A673 (cell line): Measurements from ENCODE around the gene CD9. TPM values are rescaled to one million over a fixed set of nuclear protein-coding genes. Genes with fewer than 3 reads are reported as not detected.

Source experiments
- Bru-seq: library from RNA; stranded (reverse); fragments of 400-500 nt; gene quantifications from one replicate; lab custom pipeline; 2021; lab: Mats Ljungman, UMichigan
- BruChase-seq, 2 experiments: library from RNA; stranded (reverse); fragments of 400-500 nt; gene quantifications; one replicate each; lab custom pipeline; 2021; lab: Mats Ljungman, UMichigan
- BruUV-seq: library from RNA; stranded (reverse); fragments of 400-500 nt; replicated peaks from 2 replicates; lab custom pipeline; 2021; lab: Mats Ljungman, UMichigan
- CTCF ChIA-PET: fragments of 300-600 bp; sonication (Branson Sonifier 250); formaldehyde crosslinking; loops from one replicate; lab custom pipeline; 2022; ENCODE audit warnings: antibody characterized with exemption; lab: Charles Lee
- POLR2A ChIA-PET: fragments of 300-600 bp; sonication (Branson Sonifier 250); formaldehyde crosslinking; loops from one replicate; lab custom pipeline; 2022; ENCODE audit warnings: antibody characterized with exemption; ENCODE audit not compliant: low non-redundant PET; lab: Charles Lee
- DNase-seq: peaks from one replicate; pipeline ENCODE4 v3.0.0-alpha.2; 2015; ENCODE audit warnings: low spot score
- H3K27ac ChIP-seq: fragments of 200-600 bp; sonication (generic); 2 replicates; pipeline ENCODE4 v1.5.1; 2016; ENCODE audit warnings: mixed run types, low read depth, mild to moderate bottlenecking, mixed read lengths, antibody characterized with exemption, low read length; ENCODE audit not compliant: poor library complexity, severe bottlenecking
- H3K27me3 ChIP-seq: fragments of 200-600 bp; sonication (generic); replicated peaks from 2 replicates; pipeline ENCODE4 v1.6.1; 2017; ENCODE audit warnings: mixed run types, low read depth, mild to moderate bottlenecking, mixed read lengths, antibody characterized with exemption, low read length; ENCODE audit not compliant: insufficient read depth, poor library complexity
- H3K36me3 ChIP-seq: fragments of 200-600 bp; sonication (generic); 2 replicates; pipeline ENCODE4 v1.6.1; 2016; ENCODE audit warnings: mixed run types, mild to moderate bottlenecking, mixed read lengths, antibody characterized with exemption, low read length; ENCODE audit not compliant: insufficient read depth, poor library complexity, severe bottlenecking
- H3K4me1 ChIP-seq: fragments of 200-600 bp; sonication (generic); 2 replicates; pipeline ENCODE4 v1.6.1; 2017; ENCODE audit warnings: mixed run types, mild to moderate bottlenecking, mixed read lengths, antibody characterized with exemption, low read length; ENCODE audit not compliant: insufficient read depth, poor library complexity, severe bottlenecking
- H3K4me3 ChIP-seq: fragments of 200-600 bp; sonication (generic); 2 replicates; pipeline ENCODE4 v1.5.1; 2016; ENCODE audit warnings: low read depth, mixed run types, mild to moderate bottlenecking, mixed read lengths, low read length; ENCODE audit not compliant: poor library complexity, severe bottlenecking
- H3K9me3 ChIP-seq: fragments of 200-600 bp; sonication (generic); 2 replicates; pipeline ENCODE4 v1.6.1; 2016; ENCODE audit warnings: mixed run types, low read depth, mild to moderate bottlenecking, mixed read lengths, antibody characterized with exemption, low read length; ENCODE audit not compliant: poor library complexity, severe bottlenecking
- CTCF ChIP-seq: fragments of 300-800, 200-600 bp; sonication (generic); conservative IDR thresholded peaks from 2 replicates; pipeline ENCODE4 v1.5.1; 2017; ENCODE audit warnings: low read depth, mild to moderate bottlenecking, antibody characterized with exemption, low read length, moderate library complexity, mixed read lengths
- EZH2 ChIP-seq: fragments of 200-600 bp; sonication (generic); IDR thresholded peaks from 2 replicates; pipeline ENCODE4 v1.6.1; 2017; ENCODE audit warnings: borderline replicate concordance, low read depth, mild to moderate bottlenecking, mixed read lengths, antibody characterized with exemption, low read length; ENCODE audit not compliant: poor library complexity, severe bottlenecking
- intact Hi-C: fragments of 100-400 bp; cut with micrococcal nuclease; formaldehyde crosslinking; loops from one replicate; pipeline ENCODE4 v1.10.0; 2022; ENCODE audit not compliant: unreplicated experiment
- long read RNA-seq: library from polyadenylated mRNA; stranded (forward); transcript quantifications from one replicate; pipeline ENCODE4 v2.0.0, GENCODE V29; 2022
- total RNA-seq: library from RNA; stranded (reverse); gene quantifications from 2 replicates; pipeline ENCODE4 v1.2.3, GENCODE V29; 2021

Gene CD9, protein sequence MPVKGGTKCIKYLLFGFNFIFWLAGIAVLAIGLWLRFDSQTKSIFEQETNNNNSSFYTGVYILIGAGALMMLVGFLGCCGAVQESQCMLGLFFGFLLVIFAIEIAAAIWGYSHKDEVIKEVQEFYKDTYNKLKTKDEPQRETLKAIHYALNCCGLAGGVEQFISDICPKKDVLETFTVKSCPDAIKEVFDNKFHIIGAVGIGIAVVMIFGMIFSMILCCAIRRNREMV
- 2.8 TPM in 2 replicates for total RNA-seq
- Bru-seq, nascent RNA, result percentile 25 among the genes with signal in this experiment
- percentile 20 among the genes with signal in this experiment for BruChase-seq, experiment 1, labeled RNA remaining after a 2-hour chase
- BruChase-seq, experiment 2, labeled RNA remaining after a 6-hour chase, result percentile 28 among the genes with signal in this experiment
- long read RNA-seq, transcript CD9-201 (8 exons, 1,218 nt), result major isoform, 7 of 8 reads
- long read RNA-seq, partial matches to known transcripts, result 1 of 8 reads
- long read RNA-seq, other reads (novel, unspliced or antisense), result 0 of 8 reads

- BruUV-seq, result no TSS peak
- Histone ChIP-seq H3K4me1 (peaks cover 3% of the 10 kb centered on the region), H3K36me3 (no peaks in the 10 kb centered on the region), H3K9me3 (no peaks in the 10 kb centered on the region), H3K4me3 (peak within 1 kb of the TSS; percentile 58), H3K27ac (no peak within 1 kb of the TSS), H3K27me3 (peaks cover 20% of the 10 kb centered on the region)
- CTCF ChIA-PET, result no interaction called here
- TF ChIP-seq EZH2, result no peak
- TF ChIP-seq CTCF, result no peak
- POLR2A ChIA-PET, result no interaction called here
- DNase-seq, result peak; percentile 42
- intact Hi-C loops, result no loop called here
Measured at GRCh38 chr12:6200256-6201212, at the start of gene CD9. Gene CD9 (plus strand): TSS chr12:6200400. CDS start chr12:6200500, 100 bp downstream.

DNA sequence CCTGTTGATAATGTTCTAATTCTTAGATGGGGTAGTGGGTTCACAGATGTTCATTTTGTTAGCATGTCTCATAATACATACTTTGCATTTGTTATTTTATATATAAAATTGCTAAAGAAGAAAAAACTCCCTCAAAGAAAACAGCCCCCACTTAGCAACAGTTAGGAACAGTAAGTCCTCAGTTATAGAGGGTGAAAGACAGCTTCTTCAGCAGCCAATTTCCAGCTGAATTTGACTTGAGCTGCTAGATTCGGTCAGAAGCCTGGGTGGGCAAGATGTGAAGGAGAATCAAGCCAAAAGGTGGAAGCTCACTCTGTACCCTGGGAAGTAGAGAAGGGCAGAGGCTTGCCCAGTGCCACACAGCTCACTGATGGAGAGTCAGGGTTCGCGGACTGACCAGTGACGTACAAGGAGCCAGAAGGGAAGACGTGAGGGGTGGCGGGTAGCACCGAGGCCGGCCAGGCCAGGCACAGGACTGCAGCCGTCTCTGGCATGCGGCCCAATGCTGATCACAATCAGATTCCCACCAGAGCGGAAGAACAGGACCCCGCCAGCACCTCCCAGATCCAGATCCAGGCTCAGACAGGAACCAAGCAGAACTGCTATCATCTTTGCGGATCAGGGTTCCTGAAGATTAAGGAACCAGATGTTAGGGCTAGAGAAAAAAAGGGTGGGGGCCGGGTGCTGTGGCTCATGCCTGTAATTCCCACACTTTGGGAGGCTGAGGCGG, 45.3 kb upstream of the CD9 start:
- BruUV-seq, result no TSS peak
- Histone ChIP-seq H3K27me3 (no peaks in the 10 kb centered on the region), H3K9me3 (no peaks in the 10 kb centered on the region), H3K4me3 (no peak overlapping the region), H3K36me3 (no peaks in the 10 kb centered on the region), H3K27ac (no peak overlapping the region), H3K4me1 (no peaks in the 10 kb centered on the region)
- intact Hi-C loops, result no loop called here
- CTCF ChIA-PET, result no interaction called here
- POLR2A ChIA-PET, result no interaction called here
- no peak for DNase-seq
- TF ChIP-seq CTCF (no peak), EZH2 (no peak)

- no peak for DNase-seq
- no peak overlapping the region for H3K4me3 ChIP-seq
- ChIA-PET CTCF (no interaction called here), POLR2A (no interaction called here)
- no peaks in the 10 kb centered on the region for H3K36me3 ChIP-seq
- no peak overlapping the region for H3K27ac ChIP-seq
- TF ChIP-seq EZH2 (no peak), CTCF (no peak)
- no peaks in the 10 kb centered on the region for H3K9me3 ChIP-seq
- intact Hi-C loops, result no loop called here
- BruUV-seq, result no TSS peak
- no peaks in the 10 kb centered on the region for H3K27me3 ChIP-seq
- no peaks in the 10 kb centered on the region for H3K4me1 ChIP-seq
Measured at GRCh38 chr12:6157482-6157881, 42.7 kb upstream of the CD9 start.
